ENCODE data around the gene EML6. TPM values are rescaled to one million over a fixed set of nuclear protein-coding genes. Genes with fewer than 3 reads are reported as not detected.

Gene EML6
- polyA plus RNA-seq, 1 donor (not counting 4 experiments of a cell fraction or from before 2014, with no cell fraction given): 0.96 TPM

DNA sequence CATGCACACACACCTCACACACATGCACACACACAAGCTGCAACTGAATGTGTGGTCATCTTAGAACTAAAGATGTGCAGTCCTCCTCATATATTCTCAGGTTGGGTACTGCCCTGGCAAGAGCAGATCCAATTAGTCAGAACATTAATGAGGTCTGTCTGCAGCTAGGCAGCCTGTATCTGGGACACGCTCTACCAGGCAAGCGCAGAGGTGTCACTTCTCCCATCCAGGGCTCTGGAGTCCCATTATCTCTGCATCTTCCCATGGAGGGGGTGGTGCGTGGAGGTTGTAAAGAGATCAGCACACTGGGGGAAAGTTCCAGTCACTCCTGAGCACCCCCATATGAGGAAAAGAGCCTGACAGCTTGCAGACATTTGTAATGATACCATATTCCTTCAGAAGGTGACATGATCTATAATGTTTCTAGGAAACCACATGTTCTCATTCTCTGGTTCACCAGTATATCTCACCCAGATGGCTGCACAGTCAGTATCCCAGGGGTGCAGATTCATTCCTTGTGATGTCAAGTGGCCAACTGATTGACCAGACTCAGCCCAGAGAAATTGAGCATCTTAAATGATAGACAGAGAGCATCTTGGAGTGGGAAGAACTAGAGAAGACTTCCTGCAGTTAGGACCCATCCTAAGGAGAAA, 231.4 kb downstream of the EML6 start:
- TF ChIP-seq EZH2 (IDR thresholded peaks at IDR 0.05; ENCODE audit: low read length): no peak
- TF ChIP-seq, protein P1, sequence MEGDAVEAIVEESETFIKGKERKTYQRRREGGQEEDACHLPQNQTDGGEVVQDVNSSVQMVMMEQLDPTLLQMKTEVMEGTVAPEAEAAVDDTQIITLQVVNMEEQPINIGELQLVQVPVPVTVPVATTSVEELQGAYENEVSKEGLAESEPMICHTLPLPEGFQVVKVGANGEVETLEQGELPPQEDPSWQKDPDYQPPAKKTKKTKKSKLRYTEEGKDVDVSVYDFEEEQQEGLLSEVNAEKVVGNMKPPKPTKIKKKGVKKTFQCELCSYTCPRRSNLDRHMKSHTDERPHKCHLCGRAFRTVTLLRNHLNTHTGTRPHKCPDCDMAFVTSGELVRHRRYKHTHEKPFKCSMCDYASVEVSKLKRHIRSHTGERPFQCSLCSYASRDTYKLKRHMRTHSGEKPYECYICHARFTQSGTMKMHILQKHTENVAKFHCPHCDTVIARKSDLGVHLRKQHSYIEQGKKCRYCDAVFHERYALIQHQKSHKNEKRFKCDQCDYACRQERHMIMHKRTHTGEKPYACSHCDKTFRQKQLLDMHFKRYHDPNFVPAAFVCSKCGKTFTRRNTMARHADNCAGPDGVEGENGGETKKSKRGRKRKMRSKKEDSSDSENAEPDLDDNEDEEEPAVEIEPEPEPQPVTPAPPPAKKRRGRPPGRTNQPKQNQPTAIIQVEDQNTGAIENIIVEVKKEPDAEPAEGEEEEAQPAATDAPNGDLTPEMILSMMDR (optimal IDR thresholded peaks at IDR 0.05 in 1 of 3, IDR thresholded peaks at IDR 0.05 in 1 of 3, conservative IDR thresholded peaks at IDR 0.05 in 1 of 3; ENCODE audit: extremely low read depth in 1 of 3, insufficient read depth in 2 of 3, low read length in 3 of 3): no peak
- no peak for DNase-seq (ENCODE audit: low read depth, low spot score)

DNA sequence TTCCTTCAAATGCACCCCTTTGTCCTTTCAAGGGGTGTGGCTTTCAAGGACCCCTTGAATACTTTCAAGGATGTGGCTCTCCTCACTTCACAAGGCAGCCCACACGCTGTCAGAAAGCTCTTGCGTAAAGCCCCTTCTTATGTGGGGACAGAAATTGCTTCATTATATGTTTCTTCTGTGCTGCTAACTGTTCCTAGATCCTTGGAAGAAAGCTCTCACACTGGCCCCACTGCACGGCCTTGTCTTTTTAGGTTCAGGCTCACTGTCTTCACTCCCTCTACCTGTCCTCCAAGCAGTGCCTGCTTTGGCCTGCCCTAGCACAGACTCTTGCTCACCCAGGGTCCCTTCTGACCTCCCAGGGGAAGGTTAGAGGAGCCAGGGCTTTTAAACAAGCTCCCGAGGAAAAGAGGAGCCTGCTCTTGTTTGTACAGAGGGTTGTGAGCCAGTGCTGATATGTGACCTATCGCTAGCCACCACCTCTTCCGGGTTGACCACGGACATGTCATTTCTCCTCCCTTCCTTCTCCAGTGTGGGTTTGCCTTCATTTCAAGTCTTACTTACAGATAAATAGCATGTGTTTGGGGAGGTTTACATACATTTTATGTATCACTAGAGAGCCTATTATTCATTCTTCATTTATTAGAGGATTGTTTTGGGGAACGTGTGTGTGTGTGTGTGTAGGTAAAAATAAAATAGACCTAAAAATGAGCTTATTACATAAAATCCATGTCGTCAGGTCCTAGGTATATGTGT, 232.1 kb downstream of the EML6 start:
- Histone ChIP-seq H4K20me1 (ENCODE audit: control insufficient read depth, extremely low read depth, insufficient read depth, low read length) (no peaks in the 10 kb centered on the region), H3K27ac (ENCODE audit: control insufficient read depth, insufficient read depth, low read length) (no peak overlapping the region), H3K4me1 (ENCODE audit: control insufficient read depth, extremely low read depth, insufficient read depth, low read length) (no peaks in the 10 kb centered on the region), H3K4me3 (ENCODE audit: control insufficient read depth in 2 of 3, extremely low read depth in 1 of 3, insufficient read depth in 2 of 3, low read depth in 1 of 3, low read length in 3 of 3) (no peak overlapping the region), H3K79me2 (ENCODE audit: control insufficient read depth, insufficient read depth, low read length) (no peaks in the 10 kb centered on the region), H3K36me3 (ENCODE audit: control insufficient read depth in 2 of 2, extremely low read depth in 1 of 2, insufficient read depth in 2 of 2, low read length in 2 of 2) (no peaks in the 10 kb centered on the region), H3K9ac (ENCODE audit: control insufficient read depth, extremely low read depth, insufficient read depth, low read length) (no peak overlapping the region), H3K4me2 (ENCODE audit: control insufficient read depth, extremely low read depth, insufficient read depth, low read depth, low read length) (no peak overlapping the region), H3K9me3 (ENCODE audit: control insufficient read depth, low read depth, low read length) (no peaks in the 10 kb centered on the region), H2AFZ (ENCODE audit: control insufficient read depth, low read length) (no peak overlapping the region), H3K27me3 (ENCODE audit: control insufficient read depth, extremely low read depth, insufficient read depth, low read length) (no peaks in the 10 kb centered on the region), H3K9me1 (ENCODE audit: control insufficient read depth, extremely low read depth, insufficient read depth, low read length) (no peaks in the 10 kb centered on the region)
- dilution Hi-C loops (cut with MboI; ENCODE audit: extremely low pct_ligation_motif_present, low sequenced_read_pairs): no loop called here
- DNase-seq (ENCODE audit: low read depth, low spot score) (no peak), FAIRE-seq (no peak)
- TF ChIP-seq EZH2 (IDR thresholded peaks at IDR 0.05; ENCODE audit: low read length): no peak
- TF ChIP-seq, protein P1 (optimal IDR thresholded peaks at IDR 0.05 in 1 of 3, IDR thresholded peaks at IDR 0.05 in 1 of 3, conservative IDR thresholded peaks at IDR 0.05 in 1 of 3; ENCODE audit: extremely low read depth in 1 of 3, insufficient read depth in 2 of 3, low read length in 3 of 3): no peak

More for the DNA sequence above, 231.4 kb downstream of the EML6 start:
- dilution Hi-C loops (cut with MboI; ENCODE audit: extremely low pct_ligation_motif_present, low sequenced_read_pairs): no loop called here
- no peaks in the 10 kb centered on the region for H3K79me2 ChIP-seq (ENCODE audit: control insufficient read depth, insufficient read depth, low read length)
- no peaks in the 10 kb centered on the region for H3K9me3 ChIP-seq (ENCODE audit: control insufficient read depth, low read depth, low read length)
- H3K4me3 ChIP-seq (ENCODE audit: control insufficient read depth in 2 of 3, extremely low read depth in 1 of 3, insufficient read depth in 2 of 3, low read depth in 1 of 3, low read length in 3 of 3): no peak overlapping the region
- no peaks in the 10 kb centered on the region for H3K4me1 ChIP-seq (ENCODE audit: control insufficient read depth, extremely low read depth, insufficient read depth, low read length)
- no peaks in the 10 kb centered on the region for H3K36me3 ChIP-seq (ENCODE audit: control insufficient read depth in 2 of 2, extremely low read depth in 1 of 2, insufficient read depth in 2 of 2, low read length in 2 of 2)
- H2AFZ ChIP-seq (ENCODE audit: control insufficient read depth, low read length): no peak overlapping the region
- no peak for FAIRE-seq
- H3K27ac ChIP-seq (ENCODE audit: control insufficient read depth, insufficient read depth, low read length): no peak overlapping the region
- H3K9me1 ChIP-seq (ENCODE audit: control insufficient read depth, extremely low read depth, insufficient read depth, low read length): no peaks in the 10 kb centered on the region
- no peaks in the 10 kb centered on the region for H4K20me1 ChIP-seq (ENCODE audit: control insufficient read depth, extremely low read depth, insufficient read depth, low read length)
- no peak overlapping the region for H3K9ac ChIP-seq (ENCODE audit: control insufficient read depth, extremely low read depth, insufficient read depth, low read length)
- H3K4me2 ChIP-seq (ENCODE audit: control insufficient read depth, extremely low read depth, insufficient read depth, low read depth, low read length): no peak overlapping the region
- H3K27me3 ChIP-seq (ENCODE audit: control insufficient read depth, extremely low read depth, insufficient read depth, low read length): no peaks in the 10 kb centered on the region

All from keratinocyte (primary cell).